Frontal cortex (tissue), 4 donors: ENCODE results near the gene ITGB6. TPM values are rescaled to one million over a fixed set of nuclear protein-coding genes. Genes with fewer than 3 reads are reported as not detected.

Experiments
- DNase-seq, 2 donors: peaks; one replicate each; pipeline ENCODE4 v3.0.0; 2012; ENCODE audit warnings: low spot score in 2 of 2
- FAIRE-seq: peaks from 2 replicates; lab custom pipeline; 2012; peaks lifted over from hg19 to GRCh38; lab: Jason Lieb, UNC
- total RNA-seq: library from RNA; depleted of rRNA; stranded (reverse); fragments of >200 nt; gene quantifications from one replicate; pipeline ENCODE4 v1.2.3, GENCODE V29; 2014
- donor health status: control.
- donor health status: control.
- donor health status: control.

ITGB6 gene
- under 0.01 TPM for total RNA-seq

- DNase-seq, result no peak
- FAIRE-seq, result no peak
Measured at GRCh38 chr2:160199683-160200389, at the start of gene ITGB6. Gene ITGB6 (minus strand): TSS chr2:160200272. CDS start chr2:160200063, 209 bp downstream.

GRCh38 chr2:160247296-160248035 is 47.4 kb upstream of the ITGB6 start:
- DNase-seq (no peak), FAIRE-seq (no peak)

- FAIRE-seq (no peak), DNase-seq (no peak)
Measured at GRCh38 chr2:160246356-160246755, 46.3 kb upstream of the ITGB6 start.

- no peak for FAIRE-seq
- DNase-seq, result no peak
Measured at GRCh38 chr2:160245614-160246155, 45.6 kb upstream of the ITGB6 start.

GRCh38 chr2:160242893-160243564 is 43.0 kb upstream of the ITGB6 start:
- FAIRE-seq (no peak), DNase-seq (no peak)

GRCh38 chr2:160241251-160242137 is 41.4 kb upstream of the ITGB6 start:
- FAIRE-seq (no peak), DNase-seq (peak in 1 of 2 donors; percentile 17)

- FAIRE-seq (no peak), DNase-seq (no peak)
Measured at GRCh38 chr2:160239436-160239835, 39.4 kb upstream of the ITGB6 start.

GRCh38 chr2:160238392-160238791 is 38.3 kb upstream of the ITGB6 start:
- FAIRE-seq (no peak), DNase-seq (no peak)

GRCh38 chr2:160232905-160233475 is 32.9 kb upstream of the ITGB6 start:
- DNase-seq (no peak), FAIRE-seq (no peak)

GRCh38 chr2:160229591-160229990 is 29.5 kb upstream of the ITGB6 start:
- DNase-seq (no peak), FAIRE-seq (no peak)

GRCh38 chr2:160228141-160228917 is 28.3 kb upstream of the ITGB6 start:
- FAIRE-seq, result no peak
- no peak for DNase-seq

- no peak for FAIRE-seq
- DNase-seq, result no peak
Measured at GRCh38 chr2:160227293-160227915, 27.3 kb upstream of the ITGB6 start.

GRCh38 chr2:160226367-160226766 is 26.3 kb upstream of the ITGB6 start:
- DNase-seq (no peak), FAIRE-seq (no peak)

GRCh38 chr2:160225722-160226121 is 25.6 kb upstream of the ITGB6 start:
- no peak for FAIRE-seq
- no peak for DNase-seq

GRCh38 chr2:160224507-160224906 is 24.4 kb upstream of the ITGB6 start:
- no peak for DNase-seq
- FAIRE-seq, result no peak

- no peak for FAIRE-seq
- peak in 1 of 2 donors; percentile 38 for DNase-seq
Measured at GRCh38 chr2:160224060-160224459, 24.0 kb upstream of the ITGB6 start.

- DNase-seq (no peak), FAIRE-seq (no peak)
Measured at GRCh38 chr2:160223560-160223959, 23.5 kb upstream of the ITGB6 start.
